Stromal cell of bone marrow (primary cell): ENCODE measurements around the gene MT1X.

Source experiments
- DNase-seq: peaks from one replicate; pipeline ENCODE4 v3.0.0-alpha.2; 2012; ENCODE audit warnings: low read depth

Gene MT1X

GRCh38 chr16:56681939-56682702 lies at the start of gene MT1X:
TSS of gene MT1X (plus strand) at chr16:56682470. CDS start at chr16:56682541, 71 bp downstream.
- peak; percentile 81 for DNase-seq

- no peak for DNase-seq
Observed at GRCh38 chr16:56632848-56633365, 49.4 kb upstream of the MT1X start.

- DNase-seq, result no peak
Observed at GRCh38 chr16:56633535-56633934, 48.7 kb upstream of the MT1X start.

GRCh38 chr16:56634715-56635440 lies 47.4 kb upstream of the MT1X start:
- DNase-seq, result no peak

- DNase-seq, result no peak
Observed at GRCh38 chr16:56635441-56635967, 46.8 kb upstream of the MT1X start.

GRCh38 chr16:56636616-56637413 lies 45.5 kb upstream of the MT1X start:
- DNase-seq, result no peak

- no peak for DNase-seq
Observed at GRCh38 chr16:56637814-56638750, 44.2 kb upstream of the MT1X start, which contains the start of gene MT1A. TSS of gene MT1A (plus strand) at chr16:56638666. CDS start at chr16:56638739, 73 bp downstream.

GRCh38 chr16:56639045-56639444 lies 43.2 kb upstream of the MT1X start:
- no peak for DNase-seq

GRCh38 chr16:56640076-56640475 lies 42.2 kb upstream of the MT1X start:
- DNase-seq, result no peak

- DNase-seq, result no peak
Observed at GRCh38 chr16:56641166-56641565, 41.1 kb upstream of the MT1X start.

- DNase-seq, result no peak
Observed at GRCh38 chr16:56643080-56643778, 39.0 kb upstream of the MT1X start.

GRCh38 chr16:56643833-56644232 lies 38.4 kb upstream of the MT1X start:
- no peak for DNase-seq

- no peak for DNase-seq
Observed at GRCh38 chr16:56645311-56645710, 37.0 kb upstream of the MT1X start.

GRCh38 chr16:56645838-56646237 lies 36.4 kb upstream of the MT1X start:
- no peak for DNase-seq

GRCh38 chr16:56647641-56648431 lies 34.4 kb upstream of the MT1X start:
- no peak for DNase-seq

GRCh38 chr16:56649271-56649670 lies 33.0 kb upstream of the MT1X start:
- no peak for DNase-seq

GRCh38 chr16:56649820-56650219 lies 32.5 kb upstream of the MT1X start:
- no peak for DNase-seq

GRCh38 chr16:56651586-56651985 lies 30.7 kb upstream of the MT1X start, which contains the start of gene MT1B:
TSS of gene MT1B (plus strand) at chr16:56651886. CDS start at chr16:56651954, 68 bp downstream.
- DNase-seq, result no peak

- no peak for DNase-seq
Observed at GRCh38 chr16:56652600-56652999, 29.7 kb upstream of the MT1X start.
